ENCODE measurements around the gene ERFE.

The ERFE gene

GRCh38 chr2:238140040-238140439, 18.7 kb upstream of the ERFE start:
- no peak for DNase-seq

- no peak for DNase-seq
These were observed 17.8 kb upstream of the ERFE start for GRCh38 chr2:238140721-238141540.

GRCh38 chr2:238141541-238142318, 17.0 kb upstream of the ERFE start:
- peak; percentile 26 for DNase-seq

DNA sequence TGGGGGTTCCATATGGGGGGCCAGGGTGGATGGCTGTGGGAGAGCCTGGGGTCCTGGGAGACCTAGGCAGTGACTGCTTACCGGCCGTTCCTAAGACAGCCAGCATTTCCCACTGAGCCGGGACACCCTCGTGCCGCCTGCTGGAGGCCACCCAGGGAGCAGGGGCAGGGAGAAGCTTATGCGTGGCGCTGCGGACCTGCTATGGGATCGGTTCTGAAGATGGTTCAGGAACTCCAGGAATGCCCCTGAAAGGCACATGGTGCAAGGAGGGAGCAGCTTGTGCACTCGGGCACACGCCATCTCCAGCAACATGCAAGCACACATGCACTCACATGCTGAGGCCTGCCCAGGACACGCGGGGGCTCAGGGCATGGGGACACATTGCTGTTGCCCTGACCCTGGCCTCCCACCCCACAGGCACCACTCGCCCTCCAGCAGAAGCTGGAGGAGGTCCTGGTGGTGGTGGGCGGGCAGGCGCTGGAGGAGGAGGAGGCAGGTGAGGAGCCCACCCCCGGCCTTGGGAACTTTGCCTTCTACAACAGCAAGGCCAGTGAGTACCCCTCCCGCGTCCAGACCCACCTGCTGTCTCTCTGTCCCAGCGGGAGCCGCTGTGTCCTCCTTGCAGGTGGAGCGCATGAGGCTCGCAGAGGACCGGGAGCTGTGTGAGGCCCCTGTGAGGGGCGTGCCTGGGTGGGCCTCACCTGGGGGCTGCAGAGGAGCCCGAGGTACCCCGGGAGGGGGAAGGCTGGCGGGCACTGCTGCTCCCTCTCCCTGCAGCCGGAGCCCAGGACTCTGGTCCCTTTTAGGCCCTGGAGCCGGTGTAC, 16.2 kb upstream of the ERFE start:
- DNase-seq, result no peak

- no peak for DNase-seq
These were observed 15.4 kb upstream of the ERFE start for GRCh38 chr2:238143239-238143951.

DNA sequence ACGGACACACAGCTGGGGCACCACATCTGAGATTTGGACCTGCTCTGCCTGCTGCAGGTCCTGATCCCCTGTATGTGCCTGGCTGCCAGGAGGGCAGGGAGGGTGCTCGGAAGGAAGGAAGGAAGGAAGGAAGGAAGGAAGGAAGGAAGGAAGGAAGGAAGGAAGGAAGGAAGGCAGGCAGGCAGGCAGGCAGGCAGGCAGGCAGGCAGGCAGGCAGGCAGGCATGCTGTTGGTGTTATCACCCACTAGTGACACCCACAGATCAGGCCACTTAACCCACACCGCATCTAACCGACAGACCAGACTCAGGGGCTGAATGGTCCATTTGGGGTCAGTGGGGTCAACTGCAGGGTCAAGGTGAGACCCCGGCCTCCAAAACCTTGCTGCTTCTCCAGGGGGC, 14.5 kb upstream of the ERFE start:
- DNase-seq, result no peak

DNA sequence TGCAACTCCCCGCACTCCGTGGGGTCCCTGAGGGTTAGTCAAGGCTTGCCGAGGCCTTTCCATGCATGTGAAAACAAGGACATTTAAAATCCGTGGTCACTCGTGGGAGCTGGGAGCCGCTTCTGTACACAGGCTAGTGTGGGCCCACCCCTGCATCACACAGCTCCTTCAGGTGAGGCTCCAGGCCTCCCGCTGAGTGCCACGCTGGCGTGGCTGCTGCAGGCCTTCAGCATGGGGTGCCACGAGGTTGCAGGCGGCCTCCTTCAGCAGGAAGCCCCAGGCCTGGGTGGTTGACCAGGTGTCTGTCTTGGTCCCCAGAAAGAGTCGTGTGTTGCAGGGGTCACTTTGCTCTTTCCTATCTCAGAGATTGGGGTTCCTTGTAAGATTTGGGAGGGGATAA, 13.7 kb upstream of the ERFE start:
- no peak for DNase-seq

- no peak for DNase-seq
These were observed 12.9 kb upstream of the ERFE start for GRCh38 chr2:238145851-238146250.

DNA sequence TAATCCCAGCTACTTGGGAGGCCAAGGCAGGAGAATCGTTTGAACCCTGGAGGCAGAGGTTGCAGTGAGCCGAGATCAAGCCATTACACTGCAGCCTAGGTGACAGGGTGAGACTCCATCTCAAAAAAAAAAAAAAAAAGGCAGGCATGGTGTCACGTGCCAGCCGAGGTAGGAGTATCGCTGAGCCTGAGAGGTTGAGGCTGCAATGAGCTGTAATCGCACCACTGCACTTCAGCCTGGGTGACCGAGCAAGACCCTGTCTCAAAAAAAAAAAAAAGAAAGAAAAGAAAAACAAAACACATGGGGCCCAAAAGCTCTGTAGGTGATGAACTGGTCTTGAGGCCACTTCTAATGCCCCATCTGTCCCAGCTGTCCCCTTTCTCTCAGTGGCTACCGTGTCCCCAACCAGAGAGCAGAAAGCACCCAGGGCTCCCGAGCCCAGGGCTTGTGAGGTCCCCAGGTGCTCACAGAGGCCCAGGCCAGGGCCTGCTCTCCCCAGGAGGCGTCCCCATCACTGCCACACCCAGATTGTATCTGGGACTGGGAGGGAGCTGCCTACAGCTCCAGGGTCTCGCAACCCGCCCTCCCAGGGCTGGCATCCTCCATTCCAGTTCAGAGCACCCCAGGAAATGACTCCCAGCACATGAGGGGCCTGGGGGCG, 11.8 kb upstream of the ERFE start:
- no peak for DNase-seq

DNA sequence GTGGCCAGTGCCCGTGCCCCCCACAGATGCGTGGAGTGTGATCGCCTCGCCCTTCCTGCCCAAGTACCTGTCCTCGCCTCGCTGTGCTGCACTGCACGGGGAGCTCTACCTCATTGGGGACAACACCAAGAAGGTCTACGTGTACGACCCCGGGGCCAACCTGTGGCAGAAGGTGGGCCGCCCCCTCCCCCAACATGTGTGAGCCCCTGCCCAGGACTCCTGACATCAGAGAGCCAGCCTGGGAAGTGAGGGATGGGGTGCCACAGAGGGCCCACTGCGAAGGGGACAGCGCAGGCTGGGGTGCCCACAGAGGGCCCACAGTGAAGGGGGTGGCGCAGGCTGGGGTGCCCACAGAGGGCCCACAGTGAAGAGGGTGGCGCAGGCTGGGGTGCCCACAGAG, 9.8 kb upstream of the ERFE start:
- no peak for DNase-seq

DNA sequence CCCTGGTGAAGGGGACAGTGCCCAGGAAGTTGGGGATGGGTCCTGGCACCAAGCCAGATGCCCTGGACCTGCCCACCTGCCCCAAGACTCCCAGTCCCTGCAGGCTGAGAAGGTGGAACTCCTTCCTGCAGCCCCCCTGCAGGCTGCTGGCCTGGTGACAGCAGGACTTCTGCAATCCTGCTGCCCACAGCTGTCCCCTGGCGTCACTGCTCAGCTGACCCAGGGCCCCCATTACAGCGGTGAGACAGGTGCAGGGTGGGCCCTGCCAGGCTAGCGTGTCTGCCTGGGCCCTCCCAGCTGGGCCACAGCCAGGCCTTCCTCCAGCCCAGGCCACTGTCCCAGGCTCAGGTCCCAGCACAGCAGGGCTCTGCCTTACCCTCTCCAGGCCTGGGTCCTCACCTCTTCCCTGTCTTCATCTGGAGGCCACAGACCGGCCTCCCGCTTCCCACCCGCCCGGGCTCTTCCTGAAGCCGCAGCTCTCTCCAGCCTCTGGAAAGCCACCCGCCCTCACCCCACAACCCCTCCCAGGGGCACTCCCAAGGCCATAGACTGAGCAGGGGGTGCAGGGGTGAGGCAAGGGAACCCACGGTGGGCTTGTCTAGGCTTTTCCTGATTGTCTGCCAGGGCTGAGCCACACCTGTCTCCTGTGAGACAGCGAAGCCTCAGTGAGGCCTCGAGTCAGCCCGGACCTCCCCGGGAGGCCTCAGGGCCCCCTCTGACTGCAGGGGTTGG, 8.8 kb upstream of the ERFE start:
- DNase-seq, result no peak

- DNase-seq, result no peak
These were observed 8.1 kb upstream of the ERFE start for GRCh38 chr2:238150686-238151085.

DNA sequence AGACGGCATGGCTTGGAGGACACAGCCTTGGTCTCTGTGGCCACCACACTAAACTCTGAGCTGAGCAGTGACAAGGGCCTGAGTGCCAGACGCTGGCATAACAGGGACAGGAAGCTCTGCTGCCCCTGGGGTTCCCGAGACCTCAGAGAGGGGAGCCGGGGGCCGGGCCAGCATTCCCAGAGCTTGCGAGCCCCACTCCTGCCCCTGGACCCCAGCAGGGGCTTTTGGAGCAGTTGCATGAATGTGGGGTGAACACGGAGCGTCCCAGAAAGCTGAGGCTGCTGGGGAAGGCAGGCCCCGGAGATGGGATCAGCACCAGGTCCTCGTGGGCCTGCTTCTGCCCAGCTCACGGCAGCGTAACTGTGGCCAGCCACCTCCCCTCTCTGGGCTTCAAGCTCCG, 7.6 kb upstream of the ERFE start:
- no peak for DNase-seq

DNA sequence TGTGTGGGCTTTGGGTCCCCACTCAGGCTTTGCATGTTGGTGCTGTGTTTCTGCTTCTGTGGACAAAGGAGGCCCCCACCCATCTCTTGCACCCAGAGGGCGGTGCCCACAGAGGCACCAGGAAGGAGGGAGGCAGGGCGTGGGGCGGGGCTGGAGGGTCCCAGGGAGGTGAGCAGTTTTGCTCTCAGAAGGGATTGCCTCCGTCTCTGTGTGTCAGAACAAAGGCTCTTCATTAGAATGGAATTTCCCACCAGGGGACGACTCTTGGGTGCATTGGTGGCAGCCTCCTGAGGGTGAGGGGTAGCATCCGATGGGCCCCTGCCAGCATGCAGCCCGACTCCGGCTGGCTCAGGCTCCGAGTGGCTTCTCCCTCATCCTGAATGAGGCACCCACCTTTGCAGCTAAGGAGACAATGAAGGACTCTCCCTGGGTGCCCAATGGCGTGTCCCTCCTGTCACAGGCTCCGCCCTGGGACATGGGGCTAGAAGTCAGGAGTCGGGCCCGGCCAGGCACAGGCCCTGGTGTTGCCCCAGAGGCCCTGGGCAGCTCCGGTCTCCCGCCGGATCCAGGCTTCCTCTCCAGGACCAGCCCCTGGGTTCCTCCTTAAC, 7.0 kb upstream of the ERFE start:
- DNase-seq, result no peak

DNA sequence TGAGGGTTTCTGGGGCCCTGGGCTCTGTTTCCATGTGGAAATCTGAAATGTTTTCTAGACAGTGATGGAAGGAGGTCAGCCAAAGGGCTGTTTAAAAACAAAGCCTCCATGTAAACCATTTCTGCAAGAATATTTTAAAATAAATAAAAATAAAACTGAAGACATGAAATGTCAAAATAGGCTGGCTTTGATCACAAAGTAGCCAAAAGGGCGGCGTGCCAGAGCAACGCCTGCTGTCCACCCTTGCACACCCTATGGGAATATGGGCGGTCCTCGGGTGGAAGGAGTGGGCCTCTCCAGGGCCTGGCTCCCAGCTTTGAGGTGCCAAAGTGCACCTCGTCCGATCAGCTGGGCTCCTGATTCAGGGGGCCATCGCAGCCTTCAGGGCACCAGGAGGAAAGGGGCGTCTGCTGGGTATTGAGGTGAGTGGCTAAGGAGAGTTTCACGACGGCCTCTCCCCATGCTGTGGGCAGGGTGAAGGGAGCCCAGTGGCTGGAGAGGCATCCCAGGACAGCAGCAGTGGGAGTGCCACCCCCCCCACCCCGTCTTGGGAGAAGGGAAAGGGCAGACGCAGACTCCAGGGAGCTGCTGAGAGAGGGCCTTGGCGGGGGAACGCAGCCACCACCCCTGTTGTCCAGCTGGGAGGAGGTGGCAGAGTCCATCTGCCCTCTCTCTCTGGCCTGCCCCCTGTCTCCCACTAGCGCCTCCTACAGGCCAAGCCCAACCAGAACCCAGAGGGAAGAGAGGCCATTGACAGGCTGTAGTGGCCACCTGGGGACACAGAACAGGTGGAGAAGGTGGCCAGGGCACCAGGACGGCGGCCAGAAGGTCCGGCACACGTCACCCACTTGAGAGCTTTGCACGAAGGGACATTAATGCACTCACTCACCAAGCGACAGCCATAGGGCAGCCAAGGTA, 5.7 kb upstream of the ERFE start:
- DNase-seq, result no peak

GRCh38 chr2:238154570-238154969, 4.2 kb upstream of the ERFE start:
- DNase-seq, result no peak

GRCh38 chr2:238155051-238155760, 3.6 kb upstream of the ERFE start:
- DNase-seq, result no peak

GRCh38 chr2:238155761-238156694, 2.7 kb upstream of the ERFE start:
- no peak for DNase-seq
